T-helper 1 cell treated with Interleukin-12 subunit alpha and Interleukin-12 subunit beta and Interleukin-4 antibody, amounts not matched to agents 30 μg/mL and 1 μg/mL, for 36 hours (primary cell): ENCODE results near the gene PGRMC1.
A peak's percentile ranks its signal among the peaks of the same experiment; 100 is the strongest.
"Not testable (repeated sequence)": the region's sequence is repeated elsewhere in the genome, so short reads cannot be mapped to it uniquely, and the experiment has no call there.

ENCODE experiments used
- H3K27ac Mint-ChIP-seq: one replicate; pipeline ENCODE4 v1.8.0; 2021; ENCODE audit warnings: mild to moderate bottlenecking, mixed read lengths
- H3K27me3 Mint-ChIP-seq: one replicate; pipeline ENCODE4 v1.8.0; 2021; ENCODE audit warnings: low read depth, mixed read lengths
- H3K36me3 Mint-ChIP-seq: one replicate; pipeline ENCODE4 v1.8.0; 2021; ENCODE audit warnings: low read depth, mixed read lengths
- H3K4me1 Mint-ChIP-seq: one replicate; pipeline ENCODE4 v1.8.0; 2021; ENCODE audit warnings: low read depth, mixed read lengths
- H3K4me3 Mint-ChIP-seq: one replicate; pipeline ENCODE4 v1.8.0; 2021; ENCODE audit warnings: mild to moderate bottlenecking, moderate library complexity, mixed read lengths
- H3K9me3 Mint-ChIP-seq: one replicate; pipeline ENCODE4 v1.8.0; 2021; ENCODE audit warnings: mixed read lengths

Gene PGRMC1

GRCh38 chrX:119252716-119253115 lies 16.6 kb downstream of the PGRMC1 start:
- Mint-ChIP-seq H3K36me3 (peaks cover 1% of the 10 kb centered on the region), H3K9me3 (no peaks in the 10 kb centered on the region)

DNA sequence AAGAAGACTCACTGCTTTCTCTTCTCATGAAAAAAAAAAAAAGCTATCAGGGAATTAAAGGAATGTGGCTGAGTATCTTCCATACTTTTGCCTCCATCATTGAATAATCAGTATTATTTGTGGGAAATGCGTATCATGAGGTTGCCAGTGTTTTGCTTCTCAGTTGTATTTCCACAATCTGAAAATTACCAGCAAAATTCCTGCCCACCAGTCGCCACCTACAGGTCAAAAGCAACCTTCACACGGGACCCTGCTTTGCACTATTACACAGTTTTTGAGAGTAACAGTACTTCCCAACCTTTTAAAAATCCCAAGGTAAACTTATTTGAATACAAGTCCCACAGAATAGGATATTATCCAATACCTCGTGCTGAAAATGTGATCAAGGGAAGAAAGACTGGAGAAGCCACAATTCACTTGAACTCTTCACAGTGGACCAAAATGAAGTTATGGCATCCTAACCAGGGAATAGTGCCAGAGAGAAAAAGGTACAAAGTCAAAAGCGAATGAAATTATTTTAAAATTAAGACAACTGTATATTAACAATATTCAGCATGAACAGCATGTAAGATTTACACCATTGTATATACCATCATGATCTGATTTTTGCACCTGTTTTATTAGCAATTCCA lies 30.4 kb downstream of the PGRMC1 start:
- Mint-ChIP-seq H3K4me3 (no peak overlapping the region), H3K36me3 (no peaks in the 10 kb centered on the region)

More at GRCh38 chrX:119252716-119253115, 16.6 kb downstream of the PGRMC1 start:
- H3K27ac Mint-ChIP-seq, result no peak overlapping the region
- no peak overlapping the region for H3K4me3 Mint-ChIP-seq
- peaks cover 3% of the 10 kb centered on the region for H3K4me1 Mint-ChIP-seq
- peaks cover 5% of the 10 kb centered on the region for H3K27me3 Mint-ChIP-seq

DNA sequence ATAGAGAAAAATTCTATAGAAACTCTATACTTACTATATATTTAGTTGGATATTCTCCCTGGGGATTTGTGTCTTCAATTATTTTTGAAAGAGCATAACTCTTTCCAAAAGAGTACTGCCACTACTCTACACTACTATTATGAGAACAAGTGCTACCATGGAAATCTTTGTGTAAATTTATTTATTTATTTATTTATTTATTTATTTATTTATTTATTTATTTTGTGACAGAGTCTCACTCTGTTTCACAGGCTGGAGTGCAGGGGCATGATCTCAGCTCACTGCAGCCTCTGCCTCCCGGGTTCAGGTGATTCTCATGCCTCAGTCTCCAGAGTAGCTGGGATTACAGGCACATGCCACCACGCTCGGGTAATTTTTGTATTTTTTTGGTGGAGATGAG lies 31.0 kb downstream of the PGRMC1 start:
- peaks cover 24% of the 10 kb centered on the region for H3K27me3 Mint-ChIP-seq
- not testable (repeated sequence) for H3K9me3 Mint-ChIP-seq, H3K4me1 Mint-ChIP-seq, H3K27ac Mint-ChIP-seq, H3K36me3 Mint-ChIP-seq, H3K4me3 Mint-ChIP-seq

More for the DNA sequence above, 30.4 kb downstream of the PGRMC1 start:
- Mint-ChIP-seq H3K27ac (no peak overlapping the region), H3K4me1 (no peaks in the 10 kb centered on the region), H3K9me3 (no peaks in the 10 kb centered on the region), H3K27me3 (peaks cover 27% of the 10 kb centered on the region)

GRCh38 chrX:119272882-119273419 lies 36.9 kb downstream of the PGRMC1 start:
- peaks cover 28% of the 10 kb centered on the region for H3K27me3 Mint-ChIP-seq
- H3K4me3 Mint-ChIP-seq, result peak overlapping the region; percentile 57
- no peaks in the 10 kb centered on the region for H3K4me1 Mint-ChIP-seq
- no peaks in the 10 kb centered on the region for H3K9me3 Mint-ChIP-seq
- no peak overlapping the region for H3K27ac Mint-ChIP-seq
- H3K36me3 Mint-ChIP-seq, result no peaks in the 10 kb centered on the region

GRCh38 chrX:119273420-119274192 lies 37.5 kb downstream of the PGRMC1 start:
- Mint-ChIP-seq H3K27me3 (peaks cover 21% of the 10 kb centered on the region), H3K9me3 (no peaks in the 10 kb centered on the region), H3K36me3 (no peaks in the 10 kb centered on the region), H3K4me3 (peak overlapping the region; percentile 57), H3K27ac (no peak overlapping the region), H3K4me1 (no peaks in the 10 kb centered on the region)

- H3K27me3 Mint-ChIP-seq, H3K9me3 Mint-ChIP-seq, H3K36me3 Mint-ChIP-seq, H3K27ac Mint-ChIP-seq, H3K4me3 Mint-ChIP-seq, H3K4me1 Mint-ChIP-seq: not testable (repeated sequence)
Measured at GRCh38 chrX:119282347-119282746, 46.3 kb downstream of the PGRMC1 start.

DNA sequence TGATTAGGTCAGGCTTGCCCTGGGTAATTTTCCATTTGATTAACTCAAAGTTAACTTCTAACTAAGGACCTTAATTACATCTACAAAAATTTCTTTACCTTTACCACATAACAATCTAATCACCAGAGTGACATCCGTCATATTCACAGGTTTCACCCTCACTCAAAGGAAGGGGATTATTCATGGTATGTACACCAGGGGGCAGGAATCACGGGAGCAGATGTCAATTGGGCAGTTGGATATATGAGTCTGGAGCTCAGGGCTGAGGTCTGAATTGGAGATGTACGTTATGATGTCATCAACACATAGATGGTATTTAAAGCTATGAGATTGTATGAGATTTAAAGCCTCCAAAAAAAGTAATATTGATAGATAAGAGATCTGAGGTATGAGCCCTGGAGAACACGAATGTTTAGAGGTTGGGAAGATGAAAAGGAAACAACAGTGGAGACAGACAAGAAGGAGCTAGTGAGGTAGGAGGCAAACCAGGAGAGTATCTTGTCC lies 52.9 kb downstream of the PGRMC1 start:
- Mint-ChIP-seq H3K36me3 (no peaks in the 10 kb centered on the region), H3K27ac (no peak overlapping the region), H3K27me3 (peaks cover 7% of the 10 kb centered on the region), H3K4me1 (no peaks in the 10 kb centered on the region), H3K4me3 (no peak overlapping the region), H3K9me3 (no peaks in the 10 kb centered on the region)

DNA sequence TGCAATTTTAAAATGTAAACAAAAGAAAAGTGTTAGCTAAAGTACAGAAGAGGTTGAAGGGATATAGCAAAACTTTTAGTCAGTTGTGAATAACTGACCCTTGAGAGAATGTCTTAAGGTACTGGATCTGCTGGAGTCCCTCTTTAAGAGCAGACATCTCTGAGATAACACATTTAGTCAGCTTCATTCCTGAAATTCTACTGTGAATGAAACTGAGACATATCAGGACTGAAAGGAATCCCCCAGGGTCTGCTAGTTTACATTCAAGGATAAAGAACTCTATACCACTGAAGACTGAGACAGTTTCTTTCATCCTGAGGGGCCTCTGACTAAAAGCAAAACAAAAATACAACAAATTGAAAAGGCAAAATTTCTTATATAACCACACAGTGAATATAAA lies 54.4 kb downstream of the PGRMC1 start:
- Mint-ChIP-seq H3K27me3 (peaks cover 6% of the 10 kb centered on the region), H3K36me3 (no peaks in the 10 kb centered on the region), H3K27ac (no peak overlapping the region), H3K4me3 (no peak overlapping the region), H3K9me3 (no peaks in the 10 kb centered on the region), H3K4me1 (no peaks in the 10 kb centered on the region)

DNA sequence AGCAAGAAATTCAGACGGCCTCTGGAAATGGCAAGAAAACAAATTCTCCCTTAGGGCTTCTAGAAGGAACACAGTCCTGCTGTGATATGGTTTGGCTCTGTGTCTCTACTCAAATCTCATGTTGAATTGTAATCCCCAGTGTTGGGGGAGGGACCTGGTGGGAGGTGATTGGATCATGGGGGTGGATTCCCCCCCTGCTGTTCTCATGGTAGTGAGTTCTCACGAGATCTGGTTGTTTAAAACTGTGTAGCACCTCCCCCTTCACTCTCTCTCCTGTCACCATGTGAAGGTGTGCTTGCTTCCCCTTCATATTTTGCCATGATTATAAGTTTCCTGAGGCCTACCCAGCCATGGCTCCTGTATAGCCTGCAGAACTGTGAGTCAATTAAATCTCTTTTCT lies 55.2 kb downstream of the PGRMC1 start:
- H3K4me1 Mint-ChIP-seq, H3K9me3 Mint-ChIP-seq, H3K36me3 Mint-ChIP-seq, H3K4me3 Mint-ChIP-seq, H3K27ac Mint-ChIP-seq: not testable (repeated sequence)
- H3K27me3 Mint-ChIP-seq, result peaks cover 10% of the 10 kb centered on the region

- Mint-ChIP-seq H3K36me3 (no peaks in the 10 kb centered on the region), H3K27ac (no peak overlapping the region), H3K9me3 (no peaks in the 10 kb centered on the region), H3K27me3 (peaks cover 13% of the 10 kb centered on the region), H3K4me3 (no peak overlapping the region), H3K4me1 (no peaks in the 10 kb centered on the region)
Measured at GRCh38 chrX:119292445-119292844, 56.4 kb downstream of the PGRMC1 start.
